GM21367 (cell line): ENCODE results near the gene BPIFB4.
"Not testable (repeated sequence)": the region's sequence is repeated elsewhere in the genome, so short reads cannot be mapped to it uniquely, and the experiment has no call there.

Source experiments
- ATAC-seq: cut with Tn5 transposase; IDR thresholded peaks from one replicate; pipeline ENCODE4 v1.9.1; 2021; ENCODE audit not compliant: unreplicated experiment

Gene BPIFB4

GRCh38 chr20:33079259-33079658 lies at the start of gene BPIFB4:
TSS of gene BPIFB4 (plus strand) at chr20:33079643. CDS start at chr20:33081527, 1,884 bp downstream.
- no peak for ATAC-seq

- no peak for ATAC-seq
Observed at GRCh38 chr20:33030076-33030475, 49.4 kb upstream of the BPIFB4 start.

- ATAC-seq: no peak
Observed at GRCh38 chr20:33030569-33030968, 48.9 kb upstream of the BPIFB4 start.

- ATAC-seq: no peak
Observed at GRCh38 chr20:33031531-33031930, 47.9 kb upstream of the BPIFB4 start, which contains the start of gene BPIFB6. TSS of gene BPIFB6 (plus strand) at chr20:33031648. CDS start at chr20:33031648, 0 bp downstream.

- no peak for ATAC-seq
Observed at GRCh38 chr20:33032555-33032954, 46.9 kb upstream of the BPIFB4 start.

- ATAC-seq: no peak
Observed at GRCh38 chr20:33033381-33033780, 46.1 kb upstream of the BPIFB4 start.

- no peak for ATAC-seq
Observed at GRCh38 chr20:33034115-33034514, 45.3 kb upstream of the BPIFB4 start.

GRCh38 chr20:33034901-33035492 lies 44.4 kb upstream of the BPIFB4 start:
- no peak for ATAC-seq

GRCh38 chr20:33037456-33037855 lies 42.0 kb upstream of the BPIFB4 start:
- no peak for ATAC-seq

- no peak for ATAC-seq
Observed at GRCh38 chr20:33038243-33038642, 41.2 kb upstream of the BPIFB4 start.

- ATAC-seq: no peak
Observed at GRCh38 chr20:33042430-33042829, 37.0 kb upstream of the BPIFB4 start.

- no peak for ATAC-seq
Observed at GRCh38 chr20:33042983-33043730, 36.3 kb upstream of the BPIFB4 start.

GRCh38 chr20:33043731-33044181 lies 35.7 kb upstream of the BPIFB4 start:
- no peak for ATAC-seq

GRCh38 chr20:33045129-33045721 lies 34.2 kb upstream of the BPIFB4 start:
- ATAC-seq: not testable (repeated sequence)

- no peak for ATAC-seq
Observed at GRCh38 chr20:33046412-33046811, 33.0 kb upstream of the BPIFB4 start.

- ATAC-seq: no peak
Observed at GRCh38 chr20:33051333-33051732, 28.1 kb upstream of the BPIFB4 start.

GRCh38 chr20:33053291-33054106 lies 25.9 kb upstream of the BPIFB4 start, which contains the start of gene BPIFB3:
TSS of gene BPIFB3 (plus strand) at chr20:33053903. CDS start at chr20:33055436, 1,533 bp downstream.
- no peak for ATAC-seq

GRCh38 chr20:33054381-33054780 lies 25.1 kb upstream of the BPIFB4 start:
- no peak for ATAC-seq

GRCh38 chr20:33054791-33055190 lies 24.7 kb upstream of the BPIFB4 start:
- no peak for ATAC-seq

- ATAC-seq: no peak
Observed at GRCh38 chr20:33059136-33059535, 20.3 kb upstream of the BPIFB4 start.

GRCh38 chr20:33059741-33060390 lies 19.6 kb upstream of the BPIFB4 start:
- ATAC-seq: no peak
